Loucy (cell line): Measurements from ENCODE around the gene RERE.

ENCODE experiments used
- H2AFZ ChIP-seq: fragments of 200-600 bp; sonication (generic); 2 replicates; pipeline ENCODE4 v1.6.0; 2016; ENCODE audit warnings: antibody characterized with exemption, mild to moderate bottlenecking, low read length, moderate library complexity
- H3F3A ChIP-seq: fragments of 200-600 bp; 2 replicates; pipeline ENCODE4 v1.6.0; 2016; ENCODE audit warnings: antibody characterized with exemption, low read depth, mild to moderate bottlenecking
- H3K27me3 ChIP-seq: fragments of 200-600 bp; sonication (generic); 2 replicates; pipeline ENCODE4 v1.6.1; 2014; ENCODE audit warnings: low read length, mild to moderate bottlenecking; ENCODE audit not compliant: insufficient read depth, poor library complexity, severe bottlenecking
- H3K36me3 ChIP-seq: fragments of 200-600 bp; sonication (generic); 2 replicates; pipeline ENCODE4 v1.6.1; 2016; ENCODE audit warnings: low read length; ENCODE audit not compliant: insufficient read depth
- H3K4me1 ChIP-seq: fragments of 200-600 bp; sonication (generic); 2 replicates; pipeline ENCODE4 v1.5.1; 2014; ENCODE audit warnings: low read length, mild to moderate bottlenecking; ENCODE audit not compliant: insufficient read depth, poor library complexity, severe bottlenecking
- H3K4me2 ChIP-seq: fragments of 200-600 bp; sonication (generic); 2 replicates; pipeline ENCODE4 v1.6.0; 2014; ENCODE audit warnings: antibody characterized with exemption, low read length, low read depth, mild to moderate bottlenecking; ENCODE audit not compliant: poor library complexity, severe bottlenecking
- H3K4me3 ChIP-seq: fragments of 200-600 bp; sonication (generic); 2 replicates; pipeline ENCODE4 v1.5.1; 2014; ENCODE audit warnings: low read length, mild to moderate bottlenecking, mixed read lengths; ENCODE audit not compliant: poor library complexity, severe bottlenecking
- H3K79me2 ChIP-seq: fragments of 200-600 bp; sonication (generic); 2 replicates; pipeline ENCODE4 v1.6.1; 2014; ENCODE audit warnings: low read length; ENCODE audit not compliant: insufficient read depth
- H3K9ac ChIP-seq: fragments of 200-600 bp; sonication (generic); 2 replicates; pipeline ENCODE4 v1.6.0; 2014; ENCODE audit warnings: mild to moderate bottlenecking, low read depth, low read length, moderate library complexity; ENCODE audit not compliant: poor library complexity, severe bottlenecking
- H3K9me2 ChIP-seq: fragments of 200-600 bp; sonication (generic); replicated peaks from 2 replicates; pipeline ENCODE4 v1.6.1; 2016; ENCODE audit warnings: low read depth, low read length, mixed read lengths
- H3K9me3 ChIP-seq: fragments of 200-600 bp; sonication (generic); 2 replicates; pipeline ENCODE4 v1.6.1; 2014; ENCODE audit warnings: mild to moderate bottlenecking, antibody characterized with exemption, low read length, low read depth; ENCODE audit not compliant: insufficient read depth
- H4K20me1 ChIP-seq: fragments of 200-600 bp; sonication (generic); 2 replicates; pipeline ENCODE4 v1.6.0; 2014; ENCODE audit warnings: antibody characterized with exemption, low read length, mild to moderate bottlenecking; ENCODE audit not compliant: insufficient read depth, poor library complexity, severe bottlenecking
- CTCF ChIP-seq: fragments of 200-600 bp; sonication (generic); conservative IDR thresholded peaks from 2 replicates; pipeline ENCODE4 v1.5.1; 2014; ENCODE audit warnings: mild to moderate bottlenecking, antibody characterized with exemption, low read length
- EZH2phosphoT487 ChIP-seq: fragments of 200-600 bp; IDR thresholded peaks from 2 replicates; pipeline ENCODE4 v1.6.1; 2018; ENCODE audit warnings: antibody characterized with exemption, mild to moderate bottlenecking, moderate library complexity, borderline replicate concordance

RERE gene

DNA sequence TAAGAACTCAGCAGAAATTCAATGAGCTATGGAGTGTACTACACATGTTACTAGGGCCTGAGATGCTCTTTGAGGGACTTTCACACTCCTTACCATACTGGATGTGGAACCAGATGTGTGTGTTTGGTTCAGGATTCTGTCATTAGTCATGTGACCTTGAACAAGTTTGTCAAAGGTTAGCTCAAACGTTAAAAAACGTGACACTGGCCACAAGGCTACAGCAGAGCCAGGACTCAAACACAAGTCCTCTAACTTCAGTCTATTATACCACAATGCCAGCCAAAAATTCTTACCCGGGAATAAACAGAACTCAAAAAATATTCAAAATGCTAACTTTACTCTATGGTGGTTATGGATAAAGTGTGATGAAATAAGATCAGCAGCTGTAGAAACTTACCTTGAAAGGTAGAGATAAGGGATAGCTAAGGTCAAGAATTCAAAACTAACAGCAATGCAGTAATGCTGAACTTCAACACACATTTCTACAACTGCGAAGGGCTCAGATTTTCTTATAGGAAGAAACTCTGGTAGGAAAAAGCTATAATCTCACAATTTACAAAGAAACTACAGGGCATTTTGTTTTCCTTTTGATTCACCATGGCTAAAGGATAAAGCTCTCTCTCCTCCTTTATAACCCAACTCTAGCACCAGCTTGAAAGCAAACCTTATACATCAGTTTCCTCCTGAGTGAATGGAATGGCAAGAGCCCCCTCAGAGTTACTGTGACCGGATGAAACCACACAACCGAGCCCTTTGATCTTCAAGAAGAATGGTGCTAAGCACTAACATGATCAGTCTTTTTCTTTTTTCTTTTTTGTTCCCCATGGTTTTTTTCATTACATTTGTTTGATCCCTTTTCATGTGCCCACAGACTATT is 265.6 kb downstream of the RERE start:
- H3K36me3 ChIP-seq, result peaks cover 10% of the 10 kb centered on the region; the same call in 1 of the 2 replicates
- H3K79me2 ChIP-seq, result peaks cover 19% of the 10 kb centered on the region; the same call in 1 of the 2 replicates
- no peaks in the 10 kb centered on the region for H3K9me2 ChIP-seq

GRCh38 chr1:8551057-8551456 is 266.4 kb downstream of the RERE start:
- Histone ChIP-seq H3K9ac (no peak overlapping the region), H2AFZ (no peak overlapping the region), H3K4me1 (peaks cover 30% of the 10 kb centered on the region), H3K9me2 (no peaks in the 10 kb centered on the region), H4K20me1 (no peaks in the 10 kb centered on the region), H3K4me3 (no peak overlapping the region), H3K9me3 (no peaks in the 10 kb centered on the region), H3F3A (no peaks in the 10 kb centered on the region), H3K4me2 (no peak overlapping the region), H3K79me2 (peaks cover 19% of the 10 kb centered on the region; the same call in 1 of the 2 replicates), H3K27me3 (no peaks in the 10 kb centered on the region), H3K36me3 (peaks cover 5% of the 10 kb centered on the region; the same call in 1 of the 2 replicates)
- TF ChIP-seq CTCF, result no peak
- TF ChIP-seq EZH2phosphoT487, result no peak

More for the DNA sequence above, 265.6 kb downstream of the RERE start:
- Histone ChIP-seq H3K9ac (peak overlapping the region; percentile 44), H3K4me3 (peak overlapping the region; percentile 40), H2AFZ (no peak overlapping the region), H3K4me2 (peak overlapping the region; percentile 43), H3K27me3 (no peaks in the 10 kb centered on the region), H4K20me1 (no peaks in the 10 kb centered on the region), H3K4me1 (peaks cover 30% of the 10 kb centered on the region), H3F3A (no peaks in the 10 kb centered on the region), H3K9me3 (no peaks in the 10 kb centered on the region)
- TF ChIP-seq CTCF (no peak), EZH2phosphoT487 (no peak)

DNA sequence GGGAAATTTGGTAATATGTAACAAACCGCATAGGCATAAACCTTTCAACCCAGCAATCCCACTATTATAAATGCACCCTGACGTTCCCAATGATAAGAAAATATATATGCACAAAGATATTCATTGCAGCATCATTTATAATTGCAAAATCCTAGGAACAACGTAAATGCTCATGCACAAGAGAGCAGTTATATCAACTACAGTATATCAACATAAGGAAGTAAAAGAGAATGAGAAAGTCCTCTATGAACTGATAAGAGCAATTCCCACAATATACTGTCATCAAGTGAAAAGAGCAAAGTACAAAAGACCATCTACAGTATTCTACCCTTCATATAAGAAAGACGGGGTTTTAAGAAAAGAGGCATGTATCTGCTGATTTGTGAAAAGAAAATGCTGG is 269.6 kb downstream of the RERE start:
- no peak for TF ChIP-seq EZH2phosphoT487
- TF ChIP-seq CTCF, result no peak

More for the DNA sequence above, 269.6 kb downstream of the RERE start:
- no peaks in the 10 kb centered on the region for H3K9me3 ChIP-seq
- no peak overlapping the region for H3K4me2 ChIP-seq
- peaks cover 8% of the 10 kb centered on the region; the same call in 1 of the 2 replicates for H3K36me3 ChIP-seq
- no peak overlapping the region for H3K9ac ChIP-seq
- H3K4me3 ChIP-seq, result no peak overlapping the region
- H3K27me3 ChIP-seq, result no peaks in the 10 kb centered on the region
- peaks cover 14% of the 10 kb centered on the region for H3K4me1 ChIP-seq
- no peak overlapping the region for H2AFZ ChIP-seq
- no peaks in the 10 kb centered on the region for H3K9me2 ChIP-seq
- H3K79me2 ChIP-seq, result peaks cover 7% of the 10 kb centered on the region; the same call in 1 of the 2 replicates
- H3F3A ChIP-seq, result no peaks in the 10 kb centered on the region
- no peaks in the 10 kb centered on the region for H4K20me1 ChIP-seq
